Ammon's horn (tissue), 1 donor: ENCODE measurements around the gene PPP1R13B.
A peak's percentile ranks its signal among the peaks of the same experiment; 100 is the strongest.
"Not testable (repeated sequence)": the region's sequence is repeated elsewhere in the genome, so short reads cannot be mapped to it uniquely, and the experiment has no call there.

Source experiments
- DNase-seq: peaks from one replicate; pipeline ENCODE4 v3.0.0-alpha.2; 2016; ENCODE audit warnings: low spot score

PPP1R13B gene

GRCh38 chr14:103861413-103862392, 14.3 kb upstream of the PPP1R13B start:
- DNase-seq = no peak

- no peak for DNase-seq
Observed at GRCh38 chr14:103859416-103860202, 12.2 kb upstream of the PPP1R13B start.

- no peak for DNase-seq
Observed at GRCh38 chr14:103858063-103858781, 10.8 kb upstream of the PPP1R13B start.

- no peak for DNase-seq
Observed at GRCh38 chr14:103857256-103857655, 9.9 kb upstream of the PPP1R13B start.

GRCh38 chr14:103856607-103857006, 9.2 kb upstream of the PPP1R13B start:
- no peak for DNase-seq

- DNase-seq = no peak
Observed at GRCh38 chr14:103856105-103856504, 8.7 kb upstream of the PPP1R13B start.

- no peak for DNase-seq
Observed at GRCh38 chr14:103855734-103856095, 8.3 kb upstream of the PPP1R13B start.

- DNase-seq = no peak
Observed at GRCh38 chr14:103854822-103855733, 7.7 kb upstream of the PPP1R13B start.

GRCh38 chr14:103854017-103854808, 6.8 kb upstream of the PPP1R13B start:
- no peak for DNase-seq

GRCh38 chr14:103849151-103849886, 1.9 kb upstream of the PPP1R13B start:
- DNase-seq = no peak

- peak; percentile 37 for DNase-seq
Observed at GRCh38 chr14:103848175-103849077, 1.1 kb upstream of the PPP1R13B start.

- peak; percentile 24 for DNase-seq
Observed at GRCh38 chr14:103846543-103847450, 578 bp downstream of the PPP1R13B start.

GRCh38 chr14:103846097-103846496, 1.3 kb downstream of the PPP1R13B start:
- no peak for DNase-seq

GRCh38 chr14:103845327-103845726, 2.0 kb downstream of the PPP1R13B start:
- no peak for DNase-seq

GRCh38 chr14:103841265-103841664, 6.1 kb downstream of the PPP1R13B start:
- DNase-seq = not testable (repeated sequence)

- no peak for DNase-seq
Observed at GRCh38 chr14:103840014-103840413, 7.4 kb downstream of the PPP1R13B start.

- DNase-seq = no peak
Observed at GRCh38 chr14:103839579-103839978, 7.8 kb downstream of the PPP1R13B start.
